HEK293T (cell line): ENCODE results near the gene PTPRG.

Experiments
- CTCF ChIA-PET: fragments of 350-600 bp; formaldehyde crosslinking; extraction: SDS; loops from one replicate; lab custom pipeline; 2021; ENCODE audit warnings: antibody characterized with exemption, inconsistent platforms; lab: Yijun Ruan, JAX
- POLR2A ChIA-PET: fragments of 350-600 bp; formaldehyde crosslinking; extraction: SDS; loops from one replicate; lab custom pipeline; 2020; ENCODE audit warnings: antibody characterized with exemption, inconsistent platforms; lab: Yijun Ruan, JAX
- DNase-seq: peaks from one replicate; pipeline ENCODE4 v3.0.0; 2012; ENCODE audit warnings: mixed read lengths; ENCODE audit errors: extremely low spot score
- ARNT ChIP-seq: fragments of 450-650 bp; IDR thresholded peaks from 2 replicates; pipeline ENCODE4 v1.6.1; 2017; ENCODE audit warnings: mild to moderate bottlenecking
- BHLHE40 ChIP-seq: fragments of 450-650 bp; IDR thresholded peaks from 2 replicates; pipeline ENCODE4 v1.6.1; 2016; ENCODE audit warnings: mild to moderate bottlenecking, moderate library complexity, borderline replicate concordance
- CTBP1 ChIP-seq: fragments of 450-650 bp; IDR thresholded peaks from 2 replicates; pipeline ENCODE4 v1.6.1; 2016; ENCODE audit warnings: borderline replicate concordance
- ELF4 ChIP-seq: fragments of 450-650 bp; IDR thresholded peaks from 2 replicates; pipeline ENCODE4 v1.6.1; 2017; ENCODE audit warnings: antibody characterized with exemption
- FOXA1 ChIP-seq: fragments of 450-650 bp; IDR thresholded peaks from 2 replicates; pipeline ENCODE4 v1.6.1; 2016; ENCODE audit warnings: mild to moderate bottlenecking
- FOXK2 ChIP-seq: fragments of 450-650 bp; IDR thresholded peaks from 2 replicates; pipeline ENCODE4 v1.6.1; 2016; ENCODE audit warnings: mild to moderate bottlenecking
- FOXM1 ChIP-seq: fragments of 450-650 bp; IDR thresholded peaks from 2 replicates; pipeline ENCODE4 v1.6.1; 2017; ENCODE audit warnings: mild to moderate bottlenecking, borderline replicate concordance
- HDGF ChIP-seq: fragments of 450-650 bp; IDR thresholded peaks from 2 replicates; pipeline ENCODE4 v1.6.1; 2017; ENCODE audit warnings: antibody characterized with exemption, borderline replicate concordance
- L3MBTL2 ChIP-seq: fragments of 450-650 bp; conservative IDR thresholded peaks from 2 replicates; pipeline ENCODE4 v1.6.1; 2016; ENCODE audit warnings: mild to moderate bottlenecking
- LEF1 ChIP-seq: fragments of 450-650 bp; IDR thresholded peaks from 2 replicates; pipeline ENCODE4 v1.6.1; 2017; ENCODE audit warnings: mild to moderate bottlenecking, borderline replicate concordance
- NFRKB ChIP-seq: fragments of 450-650 bp; IDR thresholded peaks from 2 replicates; pipeline ENCODE4 v1.6.1; 2016; ENCODE audit warnings: mild to moderate bottlenecking, moderate library complexity
- SP1 ChIP-seq: fragments of 450-650 bp; IDR thresholded peaks from 2 replicates; pipeline ENCODE4 v1.6.1; 2017
- SUZ12 ChIP-seq: fragments of 450-650 bp; IDR thresholded peaks from 2 replicates; pipeline ENCODE4 v1.6.1; 2016; ENCODE audit warnings: mild to moderate bottlenecking
- TARDBP ChIP-seq: fragments of 450-650 bp; IDR thresholded peaks from 2 replicates; pipeline ENCODE4 v1.6.1; 2016
- ZNF384 ChIP-seq: fragments of 450-650 bp; IDR thresholded peaks from 2 replicates; pipeline ENCODE4 v1.6.1; 2016
- TF ChIP-seq, protein P1 (sequence below): fragments of 450-650 bp; IDR thresholded peaks from 2 replicates; pipeline ENCODE4 v1.6.1; 2016

Gene PTPRG

DNA sequence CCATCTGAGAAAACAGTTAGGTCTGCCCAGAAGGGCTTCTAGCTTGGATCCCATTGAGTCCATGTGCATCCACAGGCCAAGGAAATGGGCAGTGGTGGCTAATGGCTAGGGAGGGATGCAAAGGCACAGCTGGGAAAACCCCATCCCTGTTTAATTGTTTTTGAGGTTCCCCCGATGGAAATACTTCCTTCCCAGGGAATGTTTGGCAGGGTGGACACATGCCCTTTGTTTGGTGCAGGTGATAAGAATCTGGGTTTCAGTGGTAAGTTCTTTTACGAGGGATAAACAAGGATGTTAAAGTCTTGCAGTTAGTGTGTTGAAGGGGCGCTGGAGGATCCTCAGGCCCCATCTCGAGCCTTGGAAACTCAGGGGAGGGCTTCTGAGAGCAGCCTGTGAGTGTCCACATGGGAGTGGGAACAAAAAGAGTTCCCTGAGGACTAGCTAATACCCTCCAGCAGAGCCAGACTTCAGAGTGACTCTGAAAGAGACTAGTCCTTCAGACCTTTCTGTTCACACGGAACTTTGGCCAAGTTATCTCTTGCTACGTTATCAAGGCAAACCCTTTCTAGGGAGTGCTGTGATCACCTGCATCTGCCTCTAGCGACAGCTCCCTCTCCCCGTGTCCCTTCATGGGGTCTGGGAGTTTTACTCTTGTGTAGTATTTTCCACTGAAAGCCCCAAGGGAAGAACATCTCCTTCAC lies 17.4 kb downstream of the PTPRG start:
- CTCF ChIA-PET: interaction anchor here (1.2 kb wide), 1 partner anchor 14 kb away, joined by 4 read pairs; no protein-coding TSS in a partner anchor
- no peak for DNase-seq
- TF ChIP-seq TARDBP: no peak
- TF ChIP-seq FOXM1: no peak
- TF ChIP-seq ELF4: no peak
- TF ChIP-seq, protein P1, sequence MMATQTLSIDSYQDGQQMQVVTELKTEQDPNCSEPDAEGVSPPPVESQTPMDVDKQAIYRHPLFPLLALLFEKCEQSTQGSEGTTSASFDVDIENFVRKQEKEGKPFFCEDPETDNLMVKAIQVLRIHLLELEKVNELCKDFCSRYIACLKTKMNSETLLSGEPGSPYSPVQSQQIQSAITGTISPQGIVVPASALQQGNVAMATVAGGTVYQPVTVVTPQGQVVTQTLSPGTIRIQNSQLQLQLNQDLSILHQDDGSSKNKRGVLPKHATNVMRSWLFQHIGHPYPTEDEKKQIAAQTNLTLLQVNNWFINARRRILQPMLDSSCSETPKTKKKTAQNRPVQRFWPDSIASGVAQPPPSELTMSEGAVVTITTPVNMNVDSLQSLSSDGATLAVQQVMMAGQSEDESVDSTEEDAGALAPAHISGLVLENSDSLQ: no peak
- no peak for TF ChIP-seq NFRKB
- TF ChIP-seq CTBP1: no peak
- no peak for TF ChIP-seq BHLHE40
- TF ChIP-seq SP1: no peak
- TF ChIP-seq HDGF: no peak
- TF ChIP-seq FOXK2: no peak
- TF ChIP-seq ARNT: no peak
- no peak for TF ChIP-seq ZNF384
- no peak for TF ChIP-seq FOXA1
- no peak for TF ChIP-seq SUZ12
- no peak for TF ChIP-seq L3MBTL2
- TF ChIP-seq LEF1: no peak
- POLR2A ChIA-PET: no interaction called here

DNA sequence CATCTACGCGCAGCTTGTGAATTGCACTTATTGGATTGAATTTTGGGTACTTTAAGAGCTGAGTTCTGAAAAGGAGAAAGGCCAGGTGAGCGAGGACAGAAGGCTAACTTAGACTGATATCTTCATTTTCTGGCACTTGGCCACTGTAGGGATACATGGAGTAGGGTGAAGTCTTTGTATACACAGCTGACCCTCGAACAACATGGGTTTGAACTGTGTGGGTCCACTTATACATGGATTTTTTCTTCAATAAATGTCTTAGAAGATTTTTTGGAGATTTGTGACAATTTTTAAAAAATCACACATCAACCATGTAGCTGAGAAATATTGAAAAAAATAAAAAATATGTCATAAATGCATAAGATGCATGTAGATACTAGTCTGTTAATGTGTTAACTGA lies 18.3 kb downstream of the PTPRG start:
- DNase-seq: no peak
- ChIA-PET POLR2A (no interaction called here), CTCF (interaction anchor here (1.2 kb wide), 1 partner anchor 15 kb away, joined by 4 read pairs; no protein-coding TSS in a partner anchor)
- TF ChIP-seq SP1 (no peak), FOXK2 (no peak), L3MBTL2 (no peak), FOXA1 (no peak), ZNF384 (no peak), SUZ12 (no peak), ELF4 (no peak), HDGF (no peak), BHLHE40 (no peak), TARDBP (no peak), ARNT (no peak), CTBP1 (no peak), NFRKB (no peak), FOXM1 (no peak), LEF1 (no peak)
- TF ChIP-seq, protein P1: no peak

DNA sequence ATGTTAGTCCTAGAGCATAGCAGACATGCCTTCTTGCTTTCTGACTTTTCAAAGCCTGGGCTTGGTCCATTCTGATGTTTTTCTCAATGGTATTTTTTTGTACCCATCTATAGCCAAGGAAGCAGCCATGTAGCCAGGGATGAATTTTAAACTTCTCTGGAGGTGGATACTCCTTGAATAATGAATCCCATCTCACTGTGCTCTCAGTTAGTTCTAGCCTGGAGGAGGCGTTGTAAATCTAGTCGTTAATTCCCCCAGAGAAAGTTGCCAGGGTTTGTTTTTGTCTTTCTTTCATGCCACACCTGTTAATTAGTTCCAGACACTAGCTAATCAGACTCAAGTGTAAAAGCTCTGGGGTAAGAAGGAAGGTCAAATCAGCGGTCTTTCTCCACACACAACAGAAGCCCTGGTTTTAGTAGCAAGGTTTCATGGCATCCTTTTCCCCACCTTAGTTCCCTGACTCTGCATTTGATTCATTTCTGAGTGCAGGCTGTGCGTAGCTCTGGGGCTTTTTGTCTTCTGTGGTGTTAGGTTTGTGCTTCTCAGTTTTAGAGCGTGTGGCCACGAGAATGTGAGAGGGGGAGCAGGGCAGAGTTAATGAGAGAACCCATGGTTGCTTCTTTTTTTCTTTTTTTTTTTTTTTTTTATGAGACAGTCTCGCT lies 19.7 kb downstream of the PTPRG start:
- TF ChIP-seq SUZ12: no peak
- TF ChIP-seq FOXM1: no peak
- TF ChIP-seq SP1: no peak
- TF ChIP-seq ELF4: no peak
- no peak for DNase-seq
- POLR2A ChIA-PET: no interaction called here
- CTCF ChIA-PET: no interaction called here

DNA sequence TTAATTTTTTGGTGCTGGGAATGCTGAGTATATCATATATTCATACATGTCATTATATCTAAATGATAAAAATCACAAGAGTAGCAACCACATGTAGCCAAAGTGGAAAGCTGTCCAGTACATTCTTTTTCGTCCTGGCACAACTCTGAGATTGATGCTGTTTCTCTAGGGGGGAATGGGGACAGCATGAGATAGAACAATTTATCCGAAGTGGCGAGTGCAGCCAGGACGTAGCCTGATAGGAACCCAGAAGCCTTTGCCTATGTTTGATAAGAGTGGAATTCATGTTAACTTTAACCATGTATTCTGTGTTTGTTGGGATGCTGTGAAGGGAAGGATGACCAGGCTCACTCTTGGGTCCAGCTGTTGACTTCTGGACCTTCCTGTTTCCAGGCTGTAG lies 20.9 kb downstream of the PTPRG start:
- no peak for DNase-seq
- TF ChIP-seq FOXA1 (no peak), TARDBP (no peak), SUZ12 (no peak), SP1 (no peak), ZNF384 (no peak), HDGF (no peak), NFRKB (no peak), FOXM1 (no peak), ELF4 (no peak), FOXK2 (no peak), LEF1 (no peak)
- TF ChIP-seq, protein P1: no peak
- POLR2A ChIA-PET: no interaction called here
- CTCF ChIA-PET: no interaction called here

DNA sequence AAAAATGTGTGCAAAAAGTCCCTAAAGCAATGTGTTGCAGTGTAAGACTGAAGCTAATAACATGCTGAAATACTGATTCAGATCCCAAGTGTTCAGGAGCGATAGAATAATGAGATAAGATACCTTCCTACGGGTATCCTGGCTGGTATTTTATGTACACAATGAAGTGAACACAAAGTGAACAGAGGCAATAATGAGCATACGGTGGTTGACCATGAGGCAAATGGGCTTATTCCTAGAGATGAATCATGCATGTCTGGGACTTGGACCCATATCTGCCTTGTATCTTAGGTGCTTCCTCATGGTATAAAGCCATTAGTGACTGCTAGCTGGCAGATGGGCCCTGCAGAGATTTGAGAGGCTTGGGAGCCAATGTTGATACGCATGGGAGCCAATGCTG lies 21.5 kb downstream of the PTPRG start:
- TF ChIP-seq HDGF: no peak
- TF ChIP-seq, protein P1: no peak
- no peak for TF ChIP-seq FOXA1
- TF ChIP-seq BHLHE40: no peak
- no peak for DNase-seq
- CTCF ChIA-PET: no interaction called here
- POLR2A ChIA-PET: interaction anchor here (1.0 kb wide), 1 partner anchor 21 kb away, joined by 4 read pairs; the partner anchor contains the start of gene PTPRG
